Measurements from ENCODE around the gene HSD17B11.
A peak's percentile ranks its signal among the peaks of the same experiment; 100 is the strongest.

HSD17B11 gene

DNA sequence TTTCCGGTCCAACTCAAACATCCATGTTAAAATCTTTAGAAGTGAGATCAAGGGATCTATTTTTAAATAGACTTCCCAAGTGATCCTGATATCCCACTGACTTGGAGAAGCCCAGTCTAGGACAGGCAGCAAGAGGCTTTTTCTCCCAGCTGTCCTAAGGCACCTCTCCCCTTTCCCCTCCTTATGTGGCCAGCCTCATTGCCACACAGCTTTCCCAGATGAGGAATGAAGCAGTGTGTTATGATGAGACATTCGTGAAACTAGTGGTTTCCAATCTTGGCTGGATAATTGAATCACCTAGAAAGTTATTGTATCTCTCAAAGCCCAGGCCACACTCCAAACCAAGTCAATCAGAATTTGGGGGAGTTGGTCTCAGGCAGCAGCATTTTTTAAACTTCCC lies 51.5 kb downstream of the HSD17B11 start:
- no peak overlapping the region for H3K27ac ChIP-seq (ENCODE audit: extremely low read depth, low read depth, low read length)
- no peaks in the 10 kb centered on the region for H3K4me1 ChIP-seq (ENCODE audit: control insufficient read depth, insufficient read depth, low read length)
- ChIA-PET POLR2A (no interaction called here), CTCF (no interaction called here)
- no peak overlapping the region for H3K4me3 ChIP-seq (ENCODE audit: low read depth, low read length)
- H3K9me3 ChIP-seq (ENCODE audit: control insufficient read depth, insufficient read depth, low read depth, low read length) = no peaks in the 10 kb centered on the region
- peaks cover 0 to 61% of the 10 kb centered on the region in 2 experiments; a peak in 2 of 3 replicates for H3K36me3 ChIP-seq (ENCODE audit: control insufficient read depth in 2 of 2, insufficient read depth in 1 of 2, low read length in 2 of 2)
- TF ChIP-seq, protein P1, sequence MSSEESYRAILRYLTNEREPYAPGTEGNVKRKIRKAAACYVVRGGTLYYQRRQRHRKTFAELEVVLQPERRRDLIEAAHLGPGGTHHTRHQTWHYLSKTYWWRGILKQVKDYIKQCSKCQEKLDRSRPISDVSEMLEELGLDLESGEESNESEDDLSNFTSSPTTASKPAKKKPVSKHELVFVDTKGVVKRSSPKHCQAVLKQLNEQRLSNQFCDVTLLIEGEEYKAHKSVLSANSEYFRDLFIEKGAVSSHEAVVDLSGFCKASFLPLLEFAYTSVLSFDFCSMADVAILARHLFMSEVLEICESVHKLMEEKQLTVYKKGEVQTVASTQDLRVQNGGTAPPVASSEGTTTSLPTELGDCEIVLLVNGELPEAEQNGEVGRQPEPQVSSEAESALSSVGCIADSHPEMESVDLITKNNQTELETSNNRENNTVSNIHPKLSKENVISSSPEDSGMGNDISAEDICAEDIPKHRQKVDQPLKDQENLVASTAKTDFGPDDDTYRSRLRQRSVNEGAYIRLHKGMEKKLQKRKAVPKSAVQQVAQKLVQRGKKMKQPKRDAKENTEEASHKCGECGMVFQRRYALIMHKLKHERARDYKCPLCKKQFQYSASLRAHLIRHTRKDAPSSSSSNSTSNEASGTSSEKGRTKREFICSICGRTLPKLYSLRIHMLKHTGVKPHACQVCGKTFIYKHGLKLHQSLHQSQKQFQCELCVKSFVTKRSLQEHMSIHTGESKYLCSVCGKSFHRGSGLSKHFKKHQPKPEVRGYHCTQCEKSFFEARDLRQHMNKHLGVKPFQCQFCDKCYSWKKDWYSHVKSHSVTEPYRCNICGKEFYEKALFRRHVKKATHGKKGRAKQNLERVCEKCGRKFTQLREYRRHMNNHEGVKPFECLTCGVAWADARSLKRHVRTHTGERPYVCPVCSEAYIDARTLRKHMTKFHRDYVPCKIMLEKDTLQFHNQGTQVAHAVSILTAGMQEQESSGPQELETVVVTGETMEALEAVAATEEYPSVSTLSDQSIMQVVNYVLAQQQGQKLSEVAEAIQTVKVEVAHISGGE (tag by site-specific recombination; conservative IDR thresholded peaks at IDR 0.05; ENCODE audit: low read depth) = no peak

GRCh38 chr4:87337361-87337760 lies 53.6 kb downstream of the HSD17B11 start:
- Histone ChIP-seq H3K4me3 (ENCODE audit: low read depth, low read length) (no peak overlapping the region), H3K9me3 (ENCODE audit: control insufficient read depth, insufficient read depth, low read depth, low read length) (no peaks in the 10 kb centered on the region), H3K4me1 (ENCODE audit: control insufficient read depth, insufficient read depth, low read length) (no peaks in the 10 kb centered on the region), H3K36me3 (ENCODE audit: control insufficient read depth in 2 of 2, insufficient read depth in 1 of 2, low read length in 2 of 2) (peaks cover 0 to 61% of the 10 kb centered on the region in 2 experiments; a peak in 2 of 3 replicates), H3K27ac (ENCODE audit: extremely low read depth, low read depth, low read length) (no peak overlapping the region)
- ChIA-PET POLR2A (no interaction called here), CTCF (no interaction called here)
- TF ChIP-seq ZNF76 (tag by site-specific recombination; IDR thresholded peaks at IDR 0.05; ENCODE audit: borderline replicate concordance, low read depth) (no peak), ZNF747 (tag by site-specific recombination; IDR thresholded peaks at IDR 0.05) (no peak), ZBTB17 (tag by site-specific recombination; IDR thresholded peaks at IDR 0.05) (no peak), ZNF24 (tag by site-specific recombination; IDR thresholded peaks at IDR 0.05) (no peak)

DNA sequence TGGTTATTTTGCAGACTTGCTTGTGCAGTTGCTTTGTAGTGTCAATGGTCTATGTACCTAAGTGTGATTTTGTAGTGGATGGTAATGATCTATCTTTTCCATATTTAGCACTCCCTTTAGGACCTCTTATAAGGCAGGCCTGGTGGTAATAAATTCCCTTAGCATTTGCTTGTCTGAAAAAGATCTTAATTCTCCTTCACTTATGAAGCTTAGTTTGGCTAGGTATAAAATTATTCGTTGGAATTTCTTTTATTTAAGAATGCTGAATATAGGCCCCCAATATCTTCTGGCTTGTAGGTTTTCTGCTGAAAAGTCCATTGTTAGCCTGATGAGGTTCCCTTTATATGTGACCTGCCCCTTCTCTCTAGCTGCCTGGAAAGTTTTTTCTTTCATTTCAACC lies 57.7 kb downstream of the HSD17B11 start:
- Histone ChIP-seq H3K27ac (ENCODE audit: extremely low read depth, low read depth, low read length) (no peak overlapping the region), H3K9me3 (ENCODE audit: control insufficient read depth, insufficient read depth, low read depth, low read length) (no peaks in the 10 kb centered on the region), H3K4me1 (ENCODE audit: control insufficient read depth, insufficient read depth, low read length) (no peaks in the 10 kb centered on the region), H3K36me3 (ENCODE audit: control insufficient read depth in 2 of 2, insufficient read depth in 1 of 2, low read length in 2 of 2) (peaks cover 0 to 32% of the 10 kb centered on the region in 2 experiments; a peak in 1 of 3 replicates), H3K4me3 (ENCODE audit: low read depth, low read length) (no peak overlapping the region)
- TF ChIP-seq ZBTB44 (tag by site-specific recombination; IDR thresholded peaks at IDR 0.05) (no peak), SETDB1 (IDR thresholded peaks at IDR 0.05; ENCODE audit: insufficient read length, low read length) (peak; percentile 29)
- CTCF ChIA-PET = interaction anchor here (0.8 kb wide), 1 partner anchor 20 kb away, joined by 3 read pairs; no protein-coding TSS in a partner anchor
- POLR2A ChIA-PET = no interaction called here

DNA sequence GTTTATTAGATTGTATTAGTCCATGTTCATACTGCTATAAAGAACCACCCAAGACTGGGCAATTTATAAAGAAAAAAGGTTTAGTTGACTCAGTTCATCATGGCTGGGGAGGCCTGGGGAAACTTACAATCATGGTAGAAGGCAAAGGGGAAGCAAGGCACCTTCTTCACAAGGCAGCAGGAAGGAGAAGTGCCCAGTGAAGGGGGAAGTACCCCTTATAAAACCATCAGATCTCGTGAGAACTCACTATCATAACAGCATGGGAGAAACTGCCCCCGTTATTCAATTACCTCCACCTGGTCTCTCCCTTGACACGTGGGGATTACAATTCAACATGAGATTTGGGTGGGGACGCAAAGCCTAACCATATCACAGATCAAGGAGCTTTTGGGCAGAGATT lies 60.2 kb downstream of the HSD17B11 start:
- ChIA-PET CTCF (no interaction called here), POLR2A (no interaction called here)
- Histone ChIP-seq H3K27ac (ENCODE audit: extremely low read depth, low read depth, low read length) (no peak overlapping the region), H3K4me3 (ENCODE audit: low read depth, low read length) (no peak overlapping the region), H3K36me3 (ENCODE audit: control insufficient read depth in 2 of 2, insufficient read depth in 1 of 2, low read length in 2 of 2) (peaks cover 0 to 7% of the 10 kb centered on the region in 2 experiments; a peak in 1 of 3 replicates), H3K4me1 (ENCODE audit: control insufficient read depth, insufficient read depth, low read length) (peaks cover 4% of the 10 kb centered on the region; the same call in 1 of the 2 replicates), H3K9me3 (ENCODE audit: control insufficient read depth, insufficient read depth, low read depth, low read length) (no peaks in the 10 kb centered on the region)
- TF ChIP-seq ZNF280D (tag by site-specific recombination; IDR thresholded peaks at IDR 0.05) = no peak
- TF ChIP-seq ZNF184 (tag by site-specific recombination; IDR thresholded peaks at IDR 0.05) = no peak
- TF ChIP-seq SP2 (tag by site-specific recombination; IDR thresholded peaks at IDR 0.05) = no peak
- no peak for TF ChIP-seq ZXDB (tag by site-specific recombination; IDR thresholded peaks at IDR 0.05)
- TF ChIP-seq, protein P2, sequence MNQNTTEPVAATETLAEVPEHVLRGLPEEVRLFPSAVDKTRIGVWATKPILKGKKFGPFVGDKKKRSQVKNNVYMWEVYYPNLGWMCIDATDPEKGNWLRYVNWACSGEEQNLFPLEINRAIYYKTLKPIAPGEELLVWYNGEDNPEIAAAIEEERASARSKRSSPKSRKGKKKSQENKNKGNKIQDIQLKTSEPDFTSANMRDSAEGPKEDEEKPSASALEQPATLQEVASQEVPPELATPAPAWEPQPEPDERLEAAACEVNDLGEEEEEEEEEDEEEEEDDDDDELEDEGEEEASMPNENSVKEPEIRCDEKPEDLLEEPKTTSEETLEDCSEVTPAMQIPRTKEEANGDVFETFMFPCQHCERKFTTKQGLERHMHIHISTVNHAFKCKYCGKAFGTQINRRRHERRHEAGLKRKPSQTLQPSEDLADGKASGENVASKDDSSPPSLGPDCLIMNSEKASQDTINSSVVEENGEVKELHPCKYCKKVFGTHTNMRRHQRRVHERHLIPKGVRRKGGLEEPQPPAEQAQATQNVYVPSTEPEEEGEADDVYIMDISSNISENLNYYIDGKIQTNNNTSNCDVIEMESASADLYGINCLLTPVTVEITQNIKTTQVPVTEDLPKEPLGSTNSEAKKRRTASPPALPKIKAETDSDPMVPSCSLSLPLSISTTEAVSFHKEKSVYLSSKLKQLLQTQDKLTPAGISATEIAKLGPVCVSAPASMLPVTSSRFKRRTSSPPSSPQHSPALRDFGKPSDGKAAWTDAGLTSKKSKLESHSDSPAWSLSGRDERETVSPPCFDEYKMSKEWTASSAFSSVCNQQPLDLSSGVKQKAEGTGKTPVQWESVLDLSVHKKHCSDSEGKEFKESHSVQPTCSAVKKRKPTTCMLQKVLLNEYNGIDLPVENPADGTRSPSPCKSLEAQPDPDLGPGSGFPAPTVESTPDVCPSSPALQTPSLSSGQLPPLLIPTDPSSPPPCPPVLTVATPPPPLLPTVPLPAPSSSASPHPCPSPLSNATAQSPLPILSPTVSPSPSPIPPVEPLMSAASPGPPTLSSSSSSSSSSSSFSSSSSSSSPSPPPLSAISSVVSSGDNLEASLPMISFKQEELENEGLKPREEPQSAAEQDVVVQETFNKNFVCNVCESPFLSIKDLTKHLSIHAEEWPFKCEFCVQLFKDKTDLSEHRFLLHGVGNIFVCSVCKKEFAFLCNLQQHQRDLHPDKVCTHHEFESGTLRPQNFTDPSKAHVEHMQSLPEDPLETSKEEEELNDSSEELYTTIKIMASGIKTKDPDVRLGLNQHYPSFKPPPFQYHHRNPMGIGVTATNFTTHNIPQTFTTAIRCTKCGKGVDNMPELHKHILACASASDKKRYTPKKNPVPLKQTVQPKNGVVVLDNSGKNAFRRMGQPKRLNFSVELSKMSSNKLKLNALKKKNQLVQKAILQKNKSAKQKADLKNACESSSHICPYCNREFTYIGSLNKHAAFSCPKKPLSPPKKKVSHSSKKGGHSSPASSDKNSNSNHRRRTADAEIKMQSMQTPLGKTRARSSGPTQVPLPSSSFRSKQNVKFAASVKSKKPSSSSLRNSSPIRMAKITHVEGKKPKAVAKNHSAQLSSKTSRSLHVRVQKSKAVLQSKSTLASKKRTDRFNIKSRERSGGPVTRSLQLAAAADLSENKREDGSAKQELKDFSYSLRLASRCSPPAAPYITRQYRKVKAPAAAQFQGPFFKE (tag by site-specific recombination; IDR thresholded peaks at IDR 0.05; ENCODE audit: borderline replicate concordance) = no peak
- TF ChIP-seq ZNF623 (tag by site-specific recombination; IDR thresholded peaks at IDR 0.05) = no peak
- TF ChIP-seq ZNF423 (tag by site-specific recombination; IDR thresholded peaks at IDR 0.05) = no peak

All from HEK293 (cell line).